Middle frontal gyrus (tissue), 1 donor: Measurements from ENCODE around the gene CTNNBIP1.

Experiments used
- DNase-seq: peaks from one replicate; pipeline ENCODE4 v3.0.0-alpha.2; 2015; ENCODE audit warnings: low spot score; ENCODE audit errors: extremely low spot score

CTNNBIP1 gene

GRCh38 chr1:9878404-9878803 lies 31.7 kb downstream of the CTNNBIP1 start:
- DNase-seq, result no peak

GRCh38 chr1:9877962-9878361 lies 32.1 kb downstream of the CTNNBIP1 start:
- no peak for DNase-seq

- no peak for DNase-seq
Observed at GRCh38 chr1:9875636-9876000, 34.5 kb downstream of the CTNNBIP1 start.

GRCh38 chr1:9874959-9875635 lies 35.0 kb downstream of the CTNNBIP1 start:
- no peak for DNase-seq

- DNase-seq, result no peak
Observed at GRCh38 chr1:9874412-9874811, 35.7 kb downstream of the CTNNBIP1 start.

GRCh38 chr1:9873992-9874391 lies 36.1 kb downstream of the CTNNBIP1 start:
- no peak for DNase-seq

- no peak for DNase-seq
Observed at GRCh38 chr1:9873385-9873784, 36.7 kb downstream of the CTNNBIP1 start.

GRCh38 chr1:9872430-9873165 lies 37.5 kb downstream of the CTNNBIP1 start:
- no peak for DNase-seq

- no peak for DNase-seq
Observed at GRCh38 chr1:9871707-9872425, 38.2 kb downstream of the CTNNBIP1 start.

GRCh38 chr1:9871021-9871420 lies 39.0 kb downstream of the CTNNBIP1 start:
- no peak for DNase-seq

GRCh38 chr1:9870572-9870971 lies 39.5 kb downstream of the CTNNBIP1 start:
- DNase-seq, result no peak

GRCh38 chr1:9869831-9870251 lies 40.2 kb downstream of the CTNNBIP1 start:
- no peak for DNase-seq

GRCh38 chr1:9868244-9868590 lies 41.9 kb downstream of the CTNNBIP1 start:
- DNase-seq, result no peak

- peak; percentile 75 for DNase-seq
Observed at GRCh38 chr1:9867408-9868243, 42.4 kb downstream of the CTNNBIP1 start.

- no peak for DNase-seq
Observed at GRCh38 chr1:9866836-9867235, 43.2 kb downstream of the CTNNBIP1 start.

GRCh38 chr1:9865724-9866123 lies 44.3 kb downstream of the CTNNBIP1 start:
- no peak for DNase-seq

- no peak for DNase-seq
Observed at GRCh38 chr1:9863371-9863770, 46.7 kb downstream of the CTNNBIP1 start.

- no peak for DNase-seq
Observed at GRCh38 chr1:9861360-9861759, 48.7 kb downstream of the CTNNBIP1 start.

- DNase-seq, result no peak
Observed at GRCh38 chr1:9860887-9861286, 49.2 kb downstream of the CTNNBIP1 start.

GRCh38 chr1:9859281-9860014 lies 50.6 kb downstream of the CTNNBIP1 start:
- DNase-seq, result no peak
